Stimulated activated CD8-positive, alpha-beta memory T cell treated with anti-CD3 and anti-CD28 coated beads, Interleukin-4, amount 100 ng/mL, for 4 hours (primary cell): Measurements from ENCODE around the gene SMARCAL1.
A peak's percentile ranks its signal among the peaks of the same experiment; 100 is the strongest.

Experiments
- DNase-seq, 2 donors: peaks; one replicate each; pipeline ENCODE4 v3.0.0-alpha.2; 2020; ENCODE audit warnings: low read depth in 2 of 2, low spot score in 1 of 2

The SMARCAL1 gene

DNA sequence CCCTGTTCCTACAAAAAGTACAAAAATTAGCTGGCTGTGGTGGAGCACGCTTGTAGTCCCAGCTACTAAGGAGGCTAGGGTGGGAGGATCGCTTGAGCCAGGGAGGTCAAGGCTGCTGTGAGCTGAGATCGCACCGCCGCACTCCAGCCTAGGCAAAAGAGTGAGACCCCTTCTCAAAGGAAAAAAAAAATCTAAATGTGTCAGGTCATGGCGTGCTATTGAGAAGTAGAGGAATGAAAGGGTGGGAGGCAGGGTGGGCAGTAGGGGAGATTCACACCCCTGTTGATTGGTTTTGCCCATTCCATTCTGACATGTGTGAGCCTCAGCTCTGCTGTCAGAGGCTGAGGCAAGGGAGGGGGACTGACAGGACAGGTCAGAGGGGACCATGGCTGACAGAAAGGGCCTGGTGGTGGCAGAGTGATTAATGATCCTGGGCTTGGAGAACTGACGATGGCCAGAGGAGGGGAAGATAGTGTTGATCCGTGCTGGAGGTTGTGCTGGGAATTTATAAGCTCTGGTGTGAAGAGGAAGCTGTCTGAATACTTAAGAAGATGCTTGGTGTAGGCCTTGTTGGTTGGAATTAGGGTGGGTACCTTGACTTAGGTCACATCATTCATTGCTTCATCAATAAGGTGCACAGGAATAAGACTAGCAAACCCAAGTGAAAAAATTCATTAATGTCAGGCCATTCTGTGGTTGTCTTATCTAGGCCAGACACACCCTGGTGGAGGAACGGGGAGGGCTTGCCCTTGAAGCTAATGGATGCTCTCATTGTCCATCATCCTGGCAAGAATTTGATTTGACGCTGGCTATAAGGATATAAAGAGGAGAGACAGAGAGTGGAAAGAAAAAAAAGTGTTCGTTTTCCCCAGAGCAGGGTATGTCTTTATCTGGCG lies 19.1 kb upstream of the SMARCAL1 start:
- no peak for DNase-seq

DNA sequence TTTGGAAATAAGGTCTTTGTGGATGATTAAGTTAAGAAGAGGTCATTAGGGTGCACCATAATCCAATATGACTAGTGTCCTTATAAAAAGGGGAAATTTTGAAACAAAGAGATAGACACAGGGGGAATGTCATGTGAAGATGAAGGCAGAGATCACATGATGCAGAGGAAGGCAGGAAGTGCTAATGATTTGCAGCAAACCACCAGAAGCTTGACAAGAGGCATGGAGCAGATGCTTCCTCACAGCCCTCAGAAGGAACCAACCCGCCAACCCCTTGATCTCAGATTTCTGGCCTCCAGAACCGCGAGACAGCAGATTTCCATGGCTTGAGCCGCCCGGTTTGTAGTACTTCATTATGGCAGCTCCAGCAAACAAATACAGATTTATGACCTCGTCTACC lies 17.4 kb upstream of the SMARCAL1 start:
- no peak for DNase-seq

DNA sequence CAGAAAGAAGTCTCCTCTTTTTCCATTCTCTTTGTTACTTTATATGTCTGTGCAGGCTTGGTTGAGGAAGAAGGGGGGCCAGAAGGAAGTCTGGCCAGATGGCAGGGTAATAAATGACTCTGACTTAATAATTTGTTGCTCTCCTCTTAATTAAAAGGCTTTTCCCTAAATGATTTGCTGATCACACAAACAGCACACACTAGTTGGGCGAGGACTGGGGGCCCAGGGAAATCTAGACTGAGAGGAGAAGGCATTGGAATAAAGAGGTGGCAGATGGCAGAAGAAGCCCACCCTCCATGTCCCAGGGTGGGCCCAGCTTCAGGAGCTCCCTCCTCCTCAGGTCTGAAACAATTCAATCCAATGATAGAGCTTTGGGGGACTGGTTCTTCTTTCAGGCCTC lies 12.7 kb upstream of the SMARCAL1 start:
- no peak for DNase-seq

DNA sequence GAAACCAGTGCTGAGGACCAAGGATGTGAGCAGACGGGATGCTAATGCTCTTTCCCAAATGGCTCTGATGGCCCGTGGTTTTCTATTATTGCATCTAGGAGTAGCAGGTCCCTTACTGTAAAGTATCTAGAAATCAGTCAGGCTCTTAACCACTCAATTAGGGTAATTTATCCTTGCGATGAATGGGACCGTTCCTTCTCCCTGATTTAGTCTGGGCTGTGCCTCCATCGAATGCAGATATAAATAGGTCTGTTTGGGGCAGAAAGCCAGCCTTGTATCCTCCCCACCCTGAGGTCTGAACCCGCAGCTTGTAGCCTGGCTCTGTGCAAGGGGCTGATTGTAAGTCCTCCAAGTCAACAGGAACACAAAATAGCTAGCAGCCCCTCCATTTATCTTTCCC lies 9.5 kb upstream of the SMARCAL1 start:
- DNase-seq: no peak

DNA sequence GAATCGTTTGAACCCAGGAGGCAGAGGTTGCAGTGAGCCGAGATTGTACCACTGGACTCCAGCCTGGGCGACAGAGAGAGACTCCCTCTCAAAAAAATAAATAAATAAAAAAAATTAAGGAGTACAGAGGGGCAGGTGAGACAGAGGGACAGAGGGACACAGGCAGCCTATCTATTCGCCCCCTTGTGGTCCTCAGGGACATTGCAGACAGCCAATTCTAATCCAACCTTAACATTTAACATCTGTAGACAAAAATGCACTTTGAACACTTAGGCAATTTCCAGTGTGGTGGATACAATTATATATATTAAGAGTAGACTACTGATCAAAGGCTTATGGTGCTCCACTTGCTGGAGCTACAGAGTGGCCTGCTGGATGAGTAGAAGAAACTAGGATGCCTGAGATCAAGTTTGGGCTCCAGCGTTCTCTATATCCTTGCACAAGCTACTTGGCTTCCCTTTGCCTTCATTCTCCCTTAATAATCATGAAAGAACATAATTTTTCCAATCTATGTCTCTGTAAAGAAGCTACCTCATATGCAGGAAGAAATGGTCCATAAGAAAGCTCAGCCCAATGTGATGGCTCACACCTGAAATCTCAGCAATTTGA lies 8.2 kb upstream of the SMARCAL1 start:
- DNase-seq: peak in 1 of 2 donors; percentile 34

DNA sequence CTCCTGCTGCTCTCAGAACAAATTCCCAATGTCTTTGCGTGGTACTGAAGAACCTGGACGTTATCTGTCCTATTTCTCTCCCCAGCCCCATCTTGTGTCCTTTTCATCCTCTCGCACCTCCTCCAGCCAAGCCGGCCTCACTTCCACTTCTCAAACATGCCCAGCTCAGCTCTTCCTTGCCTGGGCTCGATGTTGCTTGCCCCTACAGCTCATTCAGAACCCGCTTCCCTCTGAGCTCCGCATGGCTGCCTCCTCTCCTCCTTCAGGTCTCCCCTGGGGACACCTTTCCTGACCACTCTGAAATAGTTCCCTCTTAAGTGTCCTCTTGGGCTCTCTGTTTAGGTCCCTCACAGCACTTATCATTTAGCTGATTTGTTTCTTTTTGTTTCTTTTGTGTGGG lies 6.7 kb upstream of the SMARCAL1 start:
- DNase-seq: no peak

DNA sequence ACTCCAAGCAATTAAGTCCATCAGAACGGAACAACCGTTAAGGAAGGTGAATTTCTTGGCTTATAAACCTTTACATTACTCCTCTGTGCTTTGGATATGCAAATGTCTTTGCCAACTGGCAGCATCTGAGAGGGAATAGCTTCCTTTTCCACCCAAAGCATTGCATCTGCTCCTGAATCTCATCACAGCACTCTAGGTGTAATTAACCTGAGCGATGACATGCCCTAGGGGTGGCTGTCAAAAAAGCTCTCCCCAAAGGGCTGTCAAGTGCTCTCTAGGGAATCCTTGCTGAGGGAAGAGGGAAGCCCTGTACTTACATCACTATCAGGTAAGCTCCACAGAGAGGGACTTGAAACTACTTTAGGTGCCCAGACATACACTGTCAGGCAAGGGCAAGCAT lies 5.5 kb upstream of the SMARCAL1 start:
- no peak for DNase-seq

DNA sequence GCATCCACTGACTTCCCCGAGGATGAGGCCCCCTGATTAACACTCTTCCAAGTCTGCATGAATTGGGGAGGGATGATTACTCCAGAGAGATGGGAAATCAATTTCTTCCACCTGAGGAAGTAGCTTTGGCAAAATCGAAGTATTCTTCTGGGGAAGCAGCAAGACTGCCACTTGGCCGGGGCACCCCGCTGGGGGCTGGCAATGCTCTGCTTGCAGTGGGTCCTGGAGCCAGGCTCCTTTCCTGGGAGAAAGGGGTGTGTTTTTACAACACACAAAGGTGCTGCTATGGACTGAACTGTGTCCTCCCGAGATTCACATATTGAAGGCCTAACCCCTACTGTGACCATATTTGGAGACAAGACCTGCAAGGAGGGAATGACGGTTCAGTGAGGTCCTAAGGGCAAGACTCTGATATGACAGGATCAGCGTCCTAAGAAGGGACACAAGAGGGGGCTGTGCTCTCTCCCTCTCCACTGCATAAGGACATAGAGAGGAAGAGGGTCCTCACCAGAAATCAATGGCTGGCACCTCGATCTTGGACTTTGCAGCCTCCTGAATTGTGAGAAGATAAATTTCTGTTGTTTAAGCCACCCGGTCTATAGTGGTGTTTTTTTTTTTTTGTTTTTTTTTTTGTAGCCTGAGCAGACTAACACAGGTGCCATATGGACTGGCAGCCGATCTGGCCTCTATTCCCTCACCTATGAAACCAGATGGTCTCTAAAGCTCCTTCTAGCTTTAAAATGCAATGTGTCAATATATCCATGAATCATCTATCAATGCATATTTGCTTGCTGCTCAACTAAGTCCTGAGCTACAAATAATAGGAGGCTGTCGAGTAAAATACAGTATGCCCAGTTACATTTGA lies 3.6 kb upstream of the SMARCAL1 start:
- DNase-seq: no peak

DNA sequence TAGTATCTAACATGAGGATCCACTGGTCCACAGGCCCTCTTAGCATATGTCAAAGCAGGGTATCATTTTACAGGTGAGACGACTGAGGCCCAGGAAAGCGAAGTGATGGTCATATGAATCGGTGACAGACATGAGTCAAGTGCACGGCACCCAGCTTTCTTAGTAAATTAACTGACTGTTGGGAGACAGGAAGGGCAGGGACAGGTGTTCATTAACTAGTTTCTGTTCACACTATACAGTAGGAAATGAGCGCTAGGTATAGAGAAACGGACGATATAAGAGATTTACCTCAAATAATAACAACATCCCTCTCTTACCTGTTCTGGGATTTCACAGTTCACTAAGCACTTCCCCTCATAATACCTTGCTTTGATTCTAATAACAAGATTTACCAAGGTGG lies 1.7 kb upstream of the SMARCAL1 start:
- DNase-seq: no peak

DNA sequence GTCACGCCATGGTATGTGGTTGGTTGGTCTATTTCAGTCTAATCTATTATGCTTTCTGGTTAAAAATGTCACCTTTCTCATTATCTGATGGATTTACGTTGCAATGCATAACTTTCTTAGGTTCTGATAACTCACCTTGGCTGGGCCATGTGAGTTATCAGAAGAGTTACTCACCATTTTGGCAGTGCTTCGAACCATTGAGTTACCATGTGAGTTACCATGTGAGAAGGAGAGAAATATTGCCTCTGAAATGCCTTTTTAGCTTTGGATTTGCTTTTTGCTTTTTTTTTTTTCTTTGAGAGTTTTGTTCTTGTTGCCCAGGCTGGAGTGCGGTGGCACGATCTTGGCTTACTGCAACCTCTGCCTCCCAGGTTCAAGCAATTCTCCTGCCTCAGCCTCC lies 1.6 kb downstream of the SMARCAL1 start:
- DNase-seq: no peak

DNA sequence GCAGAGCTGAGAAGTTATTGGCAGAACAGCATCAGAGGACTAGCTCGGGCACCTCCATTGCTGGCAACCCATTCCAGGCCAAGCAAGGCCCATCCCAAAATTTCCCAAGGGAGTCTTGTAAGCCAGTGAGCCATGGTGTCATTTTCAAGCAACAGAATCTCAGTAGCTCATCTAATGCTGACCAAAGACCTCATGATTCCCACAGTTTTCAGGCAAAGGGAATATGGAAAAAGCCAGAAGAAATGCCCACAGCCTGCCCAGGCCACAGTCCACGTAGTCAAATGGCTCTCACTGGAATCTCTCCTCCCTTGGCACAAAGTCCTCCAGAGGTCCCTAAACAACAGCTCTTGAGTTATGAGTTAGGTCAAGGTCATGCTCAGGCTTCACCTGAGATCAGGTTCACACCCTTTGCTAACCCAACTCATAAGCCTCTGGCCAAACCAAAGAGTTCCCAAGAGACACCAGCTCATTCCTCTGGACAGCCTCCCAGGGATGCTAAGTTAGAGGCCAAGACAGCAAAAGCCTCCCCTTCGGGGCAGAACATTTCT lies 2.6 kb downstream of the SMARCAL1 start:
- no peak for DNase-seq

DNA sequence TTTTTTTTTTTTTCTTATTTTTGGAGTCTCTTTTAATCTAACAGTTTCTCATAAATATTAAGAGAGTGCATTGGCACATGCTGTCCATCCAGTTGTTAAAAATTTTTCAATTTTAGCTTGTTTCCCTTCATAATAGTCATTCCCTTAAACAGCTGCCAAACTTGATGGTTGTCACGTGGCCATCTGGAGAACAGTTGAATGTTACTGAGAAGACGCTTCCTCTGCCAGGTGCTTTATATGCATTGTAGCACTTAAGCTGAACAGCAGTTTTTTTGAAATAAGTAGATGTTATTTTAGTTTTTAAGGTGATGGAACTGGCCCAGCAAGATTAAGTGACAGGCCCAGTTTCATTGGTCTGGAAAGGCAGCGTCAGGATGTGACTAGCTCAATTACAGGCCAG lies 3.3 kb downstream of the SMARCAL1 start:
- no peak for DNase-seq

DNA sequence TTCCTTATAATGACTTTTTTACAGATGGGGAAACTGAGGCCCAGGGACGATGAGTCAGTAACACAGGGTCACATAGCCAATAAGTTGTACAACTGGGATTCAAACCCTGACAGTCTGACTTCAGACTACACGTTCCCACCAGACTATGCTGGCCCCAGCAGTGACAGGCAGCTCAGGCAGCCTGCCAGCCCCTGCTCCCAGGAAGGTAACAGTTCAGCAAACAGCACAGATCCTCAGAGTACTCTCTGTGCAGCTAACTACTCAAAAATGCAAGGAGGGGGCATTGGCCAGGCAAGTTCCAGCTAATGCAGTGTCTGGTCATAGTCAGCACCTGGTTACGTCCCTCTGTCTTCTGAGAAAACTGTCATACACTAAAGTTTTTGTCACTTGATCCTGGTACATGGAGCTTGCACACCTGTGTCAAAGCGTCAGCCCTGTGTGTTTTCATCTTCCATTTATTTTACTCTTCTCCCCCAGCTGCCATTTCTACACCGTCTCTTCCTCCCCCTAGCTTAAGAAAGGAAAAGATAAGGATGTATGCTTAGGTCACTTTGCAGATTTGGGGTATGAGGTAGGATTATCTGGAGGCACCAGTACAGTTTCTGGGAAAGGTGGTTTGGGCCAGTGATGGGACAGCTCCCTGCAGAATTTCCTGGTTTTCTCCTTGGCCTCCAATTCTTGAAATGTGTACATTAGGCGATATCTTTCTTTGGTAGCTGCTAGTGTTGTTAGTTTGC lies 4.5 kb downstream of the SMARCAL1 start:
- DNase-seq: no peak

DNA sequence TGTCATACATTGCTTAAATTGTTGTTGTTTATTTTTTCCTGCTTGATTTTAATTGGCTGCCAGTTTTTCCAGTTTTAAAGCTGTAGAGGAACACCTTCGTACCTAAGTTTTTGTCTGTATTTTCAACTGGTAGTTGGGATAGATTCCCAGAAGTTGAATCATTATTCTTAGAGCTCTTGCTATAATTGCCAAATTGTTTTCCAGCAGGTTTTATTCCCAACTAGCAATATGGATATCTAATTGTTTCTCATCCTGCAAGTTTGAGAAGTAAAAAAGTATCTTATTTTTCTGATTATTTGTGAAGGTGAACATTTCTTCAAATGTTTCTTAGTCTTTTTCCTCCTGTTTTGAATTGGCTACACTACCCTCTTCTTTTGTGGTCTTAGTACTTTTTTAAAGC lies 6.7 kb downstream of the SMARCAL1 start:
- DNase-seq: no peak

DNA sequence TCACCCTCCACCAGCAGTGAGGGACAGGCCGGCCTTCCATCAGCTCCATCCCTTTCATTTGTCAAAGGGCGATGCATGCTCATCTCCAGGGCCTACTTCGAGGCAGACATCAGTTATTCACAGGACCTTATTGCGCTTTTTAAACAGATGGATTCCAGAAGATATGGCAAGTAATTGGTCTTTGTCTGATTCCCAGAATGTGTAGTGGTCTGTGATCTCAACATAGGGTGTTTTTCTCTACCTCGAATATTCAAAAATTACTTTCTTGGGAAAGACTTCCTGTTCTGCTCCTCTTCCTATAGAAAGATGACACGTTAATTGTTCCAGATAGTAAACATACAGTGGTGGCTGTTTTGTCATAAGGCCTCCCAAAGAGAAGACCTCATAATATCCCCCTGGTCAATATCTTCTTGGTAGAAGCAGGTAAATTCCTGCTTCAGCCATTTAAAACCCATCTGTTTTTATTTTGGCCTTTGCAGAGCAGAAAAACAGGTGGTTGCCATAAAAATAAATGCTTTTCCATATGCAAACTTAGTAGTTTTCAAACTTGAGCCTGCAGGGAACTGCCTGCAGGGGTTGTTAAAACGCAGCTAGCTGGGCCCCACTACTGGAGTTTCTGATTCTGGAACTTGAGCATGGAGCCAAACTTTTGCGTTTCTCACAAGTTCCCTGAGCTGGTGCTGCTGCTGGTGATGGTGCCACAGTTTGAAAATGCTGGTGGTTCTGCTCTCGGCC lies 8.2 kb downstream of the SMARCAL1 start:
- no peak for DNase-seq

DNA sequence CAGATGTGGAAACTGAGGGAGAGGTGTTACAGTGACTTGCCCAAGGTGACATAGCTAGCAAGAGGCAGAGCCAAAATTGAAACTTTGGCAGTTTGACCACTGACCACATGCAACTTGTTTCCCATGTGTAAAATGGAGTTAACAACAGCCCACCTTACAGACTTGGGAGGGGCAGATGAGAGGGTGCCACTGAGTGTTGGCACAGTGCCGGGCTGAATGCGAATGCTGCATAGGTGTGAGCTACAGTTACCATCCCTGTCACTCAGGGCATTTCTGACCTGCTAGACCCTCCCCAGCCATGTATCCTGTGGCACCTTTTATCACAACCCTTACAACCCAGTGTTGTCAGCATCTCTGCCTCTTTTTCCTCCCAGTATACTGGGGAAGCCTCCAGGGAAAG lies 10.8 kb downstream of the SMARCAL1 start:
- no peak for DNase-seq

DNA sequence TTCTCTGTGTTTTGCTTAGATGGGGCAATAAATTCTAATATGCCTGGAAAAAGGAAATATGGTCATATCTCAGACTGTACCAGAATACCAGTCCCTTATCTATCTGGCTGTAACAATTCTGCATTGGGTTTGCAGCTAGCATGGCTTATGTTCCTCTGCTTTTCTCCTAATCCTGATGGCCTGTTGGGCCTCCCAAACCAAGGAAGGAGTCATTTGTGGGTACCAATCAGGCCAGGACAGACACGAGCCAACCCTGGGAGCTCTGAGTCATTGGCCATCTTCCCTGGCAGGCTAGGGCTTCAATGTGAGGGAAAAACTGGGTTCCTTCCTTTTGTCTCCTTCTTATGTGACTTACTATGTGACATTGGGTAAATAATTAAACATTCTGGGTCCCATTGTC lies 12.0 kb downstream of the SMARCAL1 start:
- no peak for DNase-seq

DNA sequence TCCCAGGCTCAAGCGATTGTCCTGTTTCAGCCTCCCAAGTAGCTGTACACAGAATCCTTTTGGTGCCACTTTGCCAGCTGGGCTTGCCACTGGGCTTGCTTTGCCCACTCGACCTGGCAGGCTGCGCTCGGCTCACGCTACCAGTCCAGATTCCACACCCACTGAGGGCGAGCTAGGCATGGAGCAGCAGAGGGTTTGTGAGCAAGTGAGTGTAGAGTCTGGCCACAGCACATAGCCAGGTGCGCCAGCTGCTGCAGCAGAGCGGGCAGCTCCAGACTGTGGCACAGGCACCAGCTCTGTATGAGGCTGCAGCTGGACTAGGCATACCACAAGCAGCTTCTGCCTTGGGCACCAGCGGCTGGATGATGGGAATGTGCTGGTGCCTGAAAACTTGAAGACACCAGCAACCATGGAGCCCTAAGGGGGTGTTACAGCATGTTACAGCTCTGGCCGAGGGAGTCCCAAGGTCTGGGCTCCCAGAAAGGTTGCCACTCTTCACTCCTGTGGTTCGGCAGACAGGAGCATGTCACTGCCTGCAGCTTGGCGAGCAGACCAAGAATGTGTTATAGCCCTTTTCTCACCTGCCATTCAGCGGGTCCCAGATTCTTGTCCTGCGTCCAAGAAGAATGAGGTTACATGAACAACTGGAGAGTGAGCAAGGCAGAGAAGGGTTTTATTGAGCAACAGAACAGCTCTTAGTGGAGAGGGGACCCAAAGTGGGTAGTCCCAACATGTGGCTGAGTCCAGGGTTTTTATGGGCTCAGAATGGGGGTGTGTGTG lies 12.9 kb downstream of the SMARCAL1 start:
- DNase-seq: no peak

DNA sequence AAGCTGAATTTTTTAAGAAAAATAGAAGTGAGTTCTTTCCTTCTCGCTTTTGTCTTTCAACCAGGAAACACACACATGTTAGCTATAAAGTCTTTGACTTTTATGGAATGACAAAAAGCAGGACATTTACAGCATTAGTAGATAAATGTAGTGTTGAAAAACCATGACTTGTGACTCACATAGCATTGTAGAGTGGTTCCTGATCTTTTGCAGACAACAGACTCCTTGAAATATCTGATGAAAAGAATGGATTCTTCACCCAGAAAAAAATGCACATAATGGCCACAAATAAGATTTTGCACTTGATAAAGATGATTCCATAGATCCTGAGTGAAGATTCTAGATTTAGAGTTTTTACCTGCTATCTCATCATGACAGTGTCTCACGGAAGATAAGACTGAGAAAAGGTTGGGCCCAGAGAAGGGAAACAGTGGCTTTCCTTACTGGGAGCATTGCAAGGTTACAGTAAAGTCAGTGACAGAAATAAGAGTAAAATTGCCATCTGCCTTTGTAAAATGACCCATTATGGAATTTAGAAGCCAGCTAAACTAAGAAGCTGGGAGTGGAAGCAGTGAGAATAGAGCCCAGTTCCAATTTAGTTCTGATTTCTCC lies 14.0 kb downstream of the SMARCAL1 start:
- DNase-seq: no peak
